Mononuclear cell (primary cell): Measurements from ENCODE around the gene GSTM3. TPM values are rescaled to one million over a fixed set of nuclear protein-coding genes. Genes with fewer than 3 reads are reported as not detected.
"Not testable (repeated sequence)": the region's sequence is repeated elsewhere in the genome, so short reads cannot be mapped to it uniquely, and the experiment has no call there.

ENCODE experiments used
- H3K27me3 ChIP-seq: 2 replicates; pipeline ENCODE4 v1.6.0; 2011; ENCODE audit warnings: low read length, control low read depth; ENCODE audit not compliant: insufficient read depth
- H3K4me1 ChIP-seq: 2 replicates; pipeline ENCODE4 v1.5.1; 2011; ENCODE audit warnings: mild to moderate bottlenecking, low read length, control low read depth; ENCODE audit not compliant: insufficient read depth
- H3K4me3 ChIP-seq: 2 replicates; pipeline ENCODE4 v1.5.1; 2011; ENCODE audit warnings: mild to moderate bottlenecking, low read length, moderate library complexity
- H3K9me3 ChIP-seq: 2 replicates; pipeline ENCODE4 v1.5.1; 2011; ENCODE audit warnings: low read depth, mild to moderate bottlenecking, control low read depth, low read length
- total RNA-seq: library from RNA; depleted of rRNA; stranded (reverse); fragments of >200 nt; gene quantifications from one replicate; pipeline ENCODE4 v1.2.3, GENCODE V29; 2012

Gene GSTM3
- total RNA-seq, 1 donor = 7.5 TPM

DNA sequence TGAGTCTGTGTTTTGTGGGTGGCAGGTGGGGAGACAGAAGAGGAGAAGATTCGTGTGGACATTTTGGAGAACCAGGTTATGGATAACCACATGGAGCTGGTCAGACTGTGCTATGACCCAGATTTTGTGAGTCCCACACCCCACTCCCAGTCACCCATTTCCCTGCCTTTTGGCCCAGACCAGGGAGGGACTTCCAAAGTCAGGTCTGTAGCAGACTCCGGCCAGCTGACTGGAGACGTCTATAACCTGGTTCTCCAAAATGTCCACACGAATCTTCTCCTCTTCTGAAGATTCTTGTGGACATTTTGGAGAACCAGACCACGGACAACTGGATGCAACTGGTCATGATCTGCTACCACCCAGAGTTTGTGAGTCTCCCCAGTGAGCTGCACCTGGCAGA lies 27.2 kb downstream of the GSTM3 start:
- no peaks in the 10 kb centered on the region for H3K4me1 ChIP-seq
- H3K27me3 ChIP-seq = no peaks in the 10 kb centered on the region
- no peak overlapping the region for H3K4me3 ChIP-seq
- no peaks in the 10 kb centered on the region for H3K9me3 ChIP-seq

DNA sequence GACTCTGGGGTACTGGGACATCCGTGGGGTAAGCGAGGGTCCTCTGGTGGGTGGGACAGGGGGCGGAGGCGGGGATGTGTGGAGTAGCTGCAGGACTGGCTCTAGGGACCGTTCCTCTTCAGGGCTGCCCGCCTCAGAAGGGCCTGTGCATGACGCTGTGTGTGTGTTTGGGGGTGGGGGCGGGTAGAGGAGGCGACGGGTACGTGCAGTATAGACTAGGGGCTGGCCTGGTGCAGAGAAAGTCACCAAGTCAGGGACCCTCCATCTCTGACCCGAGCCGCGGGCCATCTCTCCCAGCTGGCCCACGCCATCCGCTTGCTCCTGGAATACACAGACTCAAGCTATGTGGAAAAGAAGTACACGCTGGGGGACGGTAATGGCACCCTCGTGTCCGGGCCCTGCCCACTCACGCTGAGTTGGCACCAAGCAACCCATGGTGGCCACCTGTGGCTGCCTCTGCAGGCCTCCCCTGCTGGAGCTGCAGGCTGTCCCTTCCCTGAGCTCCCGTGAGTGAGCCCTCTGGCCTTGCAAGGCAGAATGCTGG lies 28.4 kb downstream of the GSTM3 start:
- Histone ChIP-seq H3K27me3 (no peaks in the 10 kb centered on the region), H3K4me3 (no peak overlapping the region), H3K4me1 (no peaks in the 10 kb centered on the region), H3K9me3 (no peaks in the 10 kb centered on the region)

DNA sequence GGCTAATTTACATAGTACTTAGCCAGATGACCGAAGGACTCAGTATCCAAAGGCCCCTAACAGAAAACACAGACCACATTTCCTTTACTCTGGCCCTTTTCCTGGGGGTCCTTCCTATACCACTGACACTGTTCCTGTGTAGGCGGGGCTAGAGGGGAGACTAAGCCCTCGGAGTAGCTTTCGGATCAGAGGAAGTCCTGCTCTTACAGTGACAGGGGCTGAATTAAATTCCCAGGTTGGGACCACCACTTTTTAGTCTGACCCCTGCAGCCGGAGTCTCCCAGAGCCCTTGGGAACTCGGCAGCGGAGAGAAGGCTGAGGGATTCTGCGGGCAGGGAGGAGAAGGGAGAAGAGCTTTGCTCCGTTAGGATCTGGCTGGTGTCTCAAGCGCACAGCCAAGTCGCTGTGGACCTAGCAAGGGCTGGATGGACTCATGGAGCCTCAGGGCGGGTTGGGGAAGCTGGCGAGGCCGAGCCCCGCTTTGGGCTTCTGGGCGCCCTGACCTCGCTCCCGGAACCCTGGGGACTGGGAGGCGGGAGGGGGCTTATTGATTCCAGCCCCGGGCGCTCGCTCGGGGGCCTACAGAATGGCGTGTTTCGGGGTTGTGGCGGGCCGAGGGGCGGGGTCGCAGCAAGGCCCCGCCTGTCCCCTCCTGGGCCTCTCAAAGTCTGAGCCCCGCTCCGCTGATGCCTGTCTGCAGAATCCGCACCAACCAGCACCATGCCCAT lies 29.1 kb downstream of the GSTM3 start, which contains the start of gene GSTM5:
TSS of gene GSTM5 (plus strand) at position 659 of the 728 bp plus-strand sequence. CDS start at position 721, 62 bp downstream.
- not testable (repeated sequence) for H3K27me3 ChIP-seq, H3K4me1 ChIP-seq, H3K9me3 ChIP-seq, H3K4me3 ChIP-seq

DNA sequence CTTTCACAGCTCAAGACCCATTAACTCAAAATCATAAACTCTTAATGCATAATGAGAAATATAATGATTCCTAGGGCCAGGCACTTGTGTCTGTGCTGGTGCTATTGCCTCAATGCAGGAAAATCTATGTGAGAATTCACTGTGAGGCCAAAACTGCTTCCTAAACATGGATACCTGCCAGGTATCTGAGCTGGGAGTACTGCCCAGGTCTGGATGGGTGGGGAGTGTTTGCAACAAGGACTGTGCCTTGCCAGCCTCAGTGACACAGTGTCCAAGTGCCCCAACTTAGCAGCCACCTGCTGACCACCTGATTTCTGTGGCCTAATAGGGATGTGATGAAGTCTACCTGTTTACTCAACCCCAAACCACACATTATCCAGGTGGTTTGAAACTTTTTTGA lies 31.0 kb downstream of the GSTM3 start:
- not testable (repeated sequence) for H3K4me3 ChIP-seq, H3K27me3 ChIP-seq, H3K9me3 ChIP-seq, H3K4me1 ChIP-seq

DNA sequence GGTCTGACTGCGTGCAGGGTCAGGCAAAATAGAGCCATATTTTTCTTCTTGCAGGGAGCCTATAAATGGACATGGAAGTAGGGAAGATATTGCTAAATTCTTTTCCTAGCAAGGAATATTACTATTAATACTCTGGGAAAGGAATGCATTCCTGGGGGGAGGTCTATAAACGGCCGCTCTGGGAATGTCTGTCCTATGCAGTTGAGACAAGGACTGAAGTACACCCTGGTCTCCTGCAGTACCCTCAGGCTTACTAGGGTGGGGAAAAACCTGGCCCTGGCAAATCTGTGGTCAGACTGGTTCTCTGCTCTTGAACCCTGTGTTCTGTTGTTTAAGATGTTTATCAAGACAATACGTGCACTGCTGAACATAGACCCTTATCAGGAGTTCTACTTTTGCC lies 31.9 kb downstream of the GSTM3 start:
- not testable (repeated sequence) for H3K9me3 ChIP-seq, H3K4me1 ChIP-seq, H3K4me3 ChIP-seq, H3K27me3 ChIP-seq

DNA sequence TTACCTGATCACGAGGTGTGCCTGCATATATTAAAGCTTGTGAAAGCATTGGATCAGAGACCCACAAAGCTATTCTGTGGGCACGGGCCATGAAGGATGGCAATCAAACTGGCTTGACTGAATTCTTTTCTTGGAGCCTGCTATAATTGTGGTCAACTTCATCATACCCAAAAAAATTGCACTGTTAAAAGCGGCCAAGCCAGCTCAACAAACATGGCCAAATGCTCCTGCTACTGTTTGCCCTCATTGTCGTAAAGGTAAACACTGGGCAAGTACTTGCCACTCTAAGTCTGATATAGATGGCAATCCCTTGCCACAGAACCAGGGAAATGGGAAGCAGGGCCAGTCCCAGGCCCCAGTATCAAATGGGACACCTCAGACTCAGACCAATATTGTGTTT lies 35.4 kb downstream of the GSTM3 start:
- Histone ChIP-seq H3K4me1 (no peaks in the 10 kb centered on the region), H3K9me3 (no peaks in the 10 kb centered on the region), H3K4me3 (no peak overlapping the region), H3K27me3 (no peaks in the 10 kb centered on the region)

DNA sequence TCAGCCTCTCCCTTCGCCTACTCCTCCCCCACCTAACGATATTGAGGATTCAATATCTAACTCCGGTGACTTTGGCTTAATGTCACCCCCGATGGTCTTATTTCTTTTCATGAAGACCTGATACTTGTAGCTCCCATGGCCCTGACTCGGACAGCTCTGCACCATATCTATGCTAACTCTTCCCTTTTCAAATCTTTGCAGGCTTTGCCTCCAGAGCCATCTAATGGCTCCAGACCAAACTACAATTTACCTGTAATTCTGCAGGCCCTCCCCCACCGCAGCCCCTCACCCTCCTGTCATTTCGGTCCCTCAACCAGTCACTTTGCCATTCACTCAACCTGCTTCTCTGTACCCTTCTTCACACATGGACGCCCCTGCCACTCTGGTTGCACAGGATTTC lies 36.7 kb downstream of the GSTM3 start:
- Histone ChIP-seq H3K27me3 (no peaks in the 10 kb centered on the region), H3K4me3 (no peak overlapping the region), H3K4me1 (no peaks in the 10 kb centered on the region), H3K9me3 (no peaks in the 10 kb centered on the region)

DNA sequence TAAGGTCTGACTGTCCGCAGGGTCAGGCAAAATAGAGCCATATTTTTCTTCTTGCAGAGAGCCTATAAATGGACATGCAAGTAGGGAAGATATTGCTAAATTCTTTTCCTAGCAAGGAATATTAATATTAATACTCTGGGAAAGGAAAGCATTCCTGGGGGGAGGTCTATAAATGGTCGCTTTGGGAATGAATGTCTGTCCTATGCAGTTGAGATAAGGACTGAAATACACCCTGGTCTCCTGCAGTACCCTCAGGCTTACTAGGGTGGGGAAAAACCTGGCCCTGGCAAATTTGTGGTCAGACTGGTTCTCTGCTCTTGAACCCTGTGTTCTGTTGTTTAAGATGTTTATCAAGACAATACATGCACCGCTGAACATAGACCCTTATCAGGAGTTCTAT lies 37.9 kb downstream of the GSTM3 start:
- H3K4me1 ChIP-seq, H3K27me3 ChIP-seq, H3K4me3 ChIP-seq, H3K9me3 ChIP-seq: not testable (repeated sequence)

DNA sequence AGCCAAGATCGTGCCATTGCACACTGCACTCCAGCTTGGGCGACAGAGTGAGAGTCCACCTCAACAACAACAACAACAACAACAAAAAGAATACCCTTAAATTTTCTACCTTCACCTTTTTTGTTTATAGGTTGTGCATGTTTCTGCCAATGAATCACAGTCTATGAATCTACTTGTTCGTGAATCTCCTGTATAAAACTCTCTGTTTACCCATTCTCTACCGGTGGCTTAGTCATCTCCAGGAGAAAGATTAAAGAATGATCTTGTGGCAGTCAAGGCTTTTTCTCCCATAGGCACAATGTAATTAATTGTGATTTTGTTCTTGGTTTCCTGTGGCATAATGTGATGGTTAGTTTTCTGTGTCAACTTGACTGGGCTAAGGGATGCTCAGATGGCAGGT lies 43.0 kb downstream of the GSTM3 start:
- not testable (repeated sequence) for H3K4me3 ChIP-seq, H3K27me3 ChIP-seq, H3K4me1 ChIP-seq, H3K9me3 ChIP-seq

DNA sequence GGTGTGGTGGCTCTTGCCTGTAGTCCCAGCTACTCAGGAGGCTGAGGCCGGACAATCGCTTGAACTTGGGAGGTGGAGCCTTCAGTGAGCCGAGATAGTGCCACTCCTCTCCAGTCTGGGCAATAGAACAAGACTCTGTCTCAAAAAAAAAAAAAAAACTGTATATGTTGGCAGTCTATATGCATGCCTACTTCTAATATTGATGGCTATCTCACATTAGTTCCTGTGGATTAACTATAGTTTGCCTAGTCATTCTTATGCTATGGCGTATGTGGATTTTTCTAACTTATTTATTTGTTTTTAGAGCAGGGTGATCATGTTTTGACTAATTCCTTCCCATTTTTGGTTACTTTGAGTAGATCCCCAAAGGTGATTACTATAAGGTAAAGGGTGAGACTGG lies 43.8 kb downstream of the GSTM3 start:
- Histone ChIP-seq H3K4me3 (no peak overlapping the region), H3K4me1 (no peaks in the 10 kb centered on the region), H3K9me3 (no peaks in the 10 kb centered on the region), H3K27me3 (no peaks in the 10 kb centered on the region)

DNA sequence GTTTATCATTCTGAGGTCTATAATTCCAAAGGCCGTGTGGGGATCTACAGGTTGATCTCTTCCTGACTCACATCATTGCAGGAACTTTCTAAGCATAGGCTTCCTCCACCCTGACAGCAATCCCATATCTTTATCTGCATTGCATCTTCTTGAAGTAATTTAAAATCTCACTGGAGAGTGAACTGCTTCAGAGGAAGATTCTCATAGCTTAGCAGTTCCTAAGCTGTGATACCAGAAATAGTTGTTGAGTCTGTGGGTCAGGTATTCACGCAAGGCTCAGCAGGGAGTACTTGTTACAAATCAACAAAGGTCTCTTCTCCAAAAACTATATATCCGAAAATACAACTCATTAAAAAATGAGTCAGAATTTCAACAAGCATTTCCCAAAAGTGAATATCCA lies 45.7 kb downstream of the GSTM3 start:
- H3K9me3 ChIP-seq, H3K27me3 ChIP-seq, H3K4me1 ChIP-seq, H3K4me3 ChIP-seq: not testable (repeated sequence)

DNA sequence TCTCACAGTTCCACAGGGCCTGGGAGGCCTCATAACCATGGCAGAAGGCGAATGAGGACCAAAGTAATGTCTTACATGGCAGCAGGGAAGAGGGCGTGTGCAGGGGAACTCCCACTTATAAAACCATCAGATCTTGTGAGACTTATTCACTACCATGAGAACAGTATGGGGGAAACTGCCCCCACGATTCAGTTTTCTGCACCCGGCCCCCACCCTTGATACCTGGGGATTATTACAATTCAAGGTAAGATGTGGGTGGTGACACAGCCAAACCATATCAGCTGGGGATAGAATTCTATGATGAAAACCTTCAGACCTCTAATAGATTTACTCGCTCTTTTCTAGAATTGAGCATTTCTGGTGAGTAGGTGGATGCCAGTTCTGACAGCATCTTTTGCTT lies 46.4 kb downstream of the GSTM3 start:
- H3K9me3 ChIP-seq, H3K4me1 ChIP-seq: not testable (repeated sequence)

DNA sequence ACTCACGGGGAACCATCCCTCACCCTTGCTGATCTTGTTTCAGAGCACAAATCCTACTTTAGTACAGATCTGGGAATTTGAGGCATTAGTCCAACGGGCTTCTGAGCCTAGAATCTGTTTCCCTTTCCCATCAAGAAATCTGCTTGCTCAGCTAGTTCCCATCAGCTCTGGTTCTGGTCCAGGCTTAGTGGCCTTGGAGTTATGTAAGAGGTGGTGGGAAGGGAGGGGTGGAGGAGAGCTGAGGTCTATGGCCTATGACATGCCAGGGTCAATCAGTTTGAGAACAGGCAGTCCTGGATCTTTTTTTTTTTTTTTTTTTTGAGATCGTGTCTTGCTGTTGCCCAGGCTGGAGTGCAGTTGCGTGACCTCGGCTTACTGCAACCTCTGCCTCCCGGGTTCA lies 49.1 kb downstream of the GSTM3 start:
- no peaks in the 10 kb centered on the region for H3K9me3 ChIP-seq
- no peaks in the 10 kb centered on the region for H3K4me1 ChIP-seq

More for the DNA sequence above, 46.4 kb downstream of the GSTM3 start:
- H3K4me3 ChIP-seq, H3K27me3 ChIP-seq: not testable (repeated sequence)

DNA sequence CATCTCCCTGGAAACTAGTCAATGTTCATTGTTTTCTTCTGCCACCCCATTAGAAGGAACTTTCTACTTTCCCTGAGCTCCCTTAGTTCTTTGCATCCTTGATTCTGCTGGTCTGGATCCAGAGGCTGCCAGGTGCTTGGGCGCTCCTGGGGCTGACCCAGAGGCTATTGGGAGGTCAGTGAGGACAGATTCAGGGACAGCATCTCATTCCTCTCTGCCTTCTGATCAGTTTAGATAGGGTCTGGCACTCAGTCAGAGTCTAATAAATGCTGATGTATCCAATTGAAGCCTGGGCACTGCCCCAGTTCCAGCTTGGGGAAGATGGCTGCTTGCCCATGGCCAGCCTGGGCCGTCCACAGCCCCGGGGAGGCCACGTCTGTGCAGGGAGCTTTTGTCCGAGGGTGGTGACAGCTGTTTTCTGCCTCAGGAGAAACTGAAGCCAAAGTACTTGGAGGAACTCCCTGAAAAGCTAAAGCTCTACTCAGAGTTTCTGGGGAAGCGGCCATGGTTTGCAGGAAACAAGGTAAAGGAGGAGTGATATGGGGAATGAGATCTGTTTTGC lies 50.9 kb downstream of the GSTM3 start:
- H3K9me3 ChIP-seq = no peaks in the 10 kb centered on the region
- H3K4me1 ChIP-seq = no peaks in the 10 kb centered on the region
- no peak overlapping the region for H3K4me3 ChIP-seq
- no peaks in the 10 kb centered on the region for H3K27me3 ChIP-seq

More for the DNA sequence above, 49.1 kb downstream of the GSTM3 start:
- Histone ChIP-seq H3K27me3 (no peaks in the 10 kb centered on the region), H3K4me3 (no peak overlapping the region)

DNA sequence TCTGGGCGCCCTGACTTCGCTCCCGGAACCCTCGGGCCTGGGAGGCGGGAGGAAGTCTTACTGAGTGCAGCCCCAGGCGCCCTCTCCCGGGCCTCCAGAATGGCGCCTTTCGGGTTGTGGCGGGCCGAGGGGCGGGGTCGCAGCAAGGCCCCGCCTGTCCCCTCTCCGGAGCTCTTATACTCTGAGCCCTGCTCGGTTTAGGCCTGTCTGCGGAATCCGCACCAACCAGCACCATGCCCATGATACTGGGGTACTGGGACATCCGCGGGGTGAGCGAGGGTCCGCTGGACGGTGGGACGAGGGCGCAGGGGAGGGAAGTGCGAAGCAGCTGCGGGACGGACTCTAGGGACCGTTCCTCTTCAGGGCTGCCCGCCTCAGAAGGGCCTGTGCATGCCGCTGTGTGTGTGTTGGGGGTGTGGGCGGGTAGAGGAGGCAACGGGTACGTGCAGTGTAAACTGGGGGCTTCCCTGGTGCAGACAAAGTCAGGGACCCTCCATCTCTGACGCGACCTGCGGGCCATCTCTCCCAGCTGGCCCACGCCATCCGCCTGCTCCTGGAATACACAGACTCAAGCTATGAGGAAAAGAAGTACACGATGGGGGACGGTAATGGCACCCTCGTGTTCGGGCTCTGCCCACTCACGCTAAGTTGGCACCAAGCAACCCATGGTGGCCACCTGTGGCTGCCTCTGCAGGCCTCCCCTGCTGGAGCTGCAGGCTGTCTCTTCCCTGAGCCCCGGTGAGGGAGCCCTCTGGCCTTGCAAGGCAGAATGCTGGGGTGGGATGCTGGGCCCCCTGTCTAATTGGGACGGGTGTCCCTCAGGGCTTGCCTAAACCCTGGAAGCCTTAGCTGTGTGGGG lies 53.0 kb downstream of the GSTM3 start, which contains the start of gene GSTM1:
TSS of gene GSTM1 (plus strand) at position 177 of the 859 bp plus-strand sequence. CDS start at position 234, 57 bp downstream.
- no peaks in the 10 kb centered on the region for H3K4me1 ChIP-seq
- no peaks in the 10 kb centered on the region for H3K27me3 ChIP-seq
- peak within 1 kb of the TSS; percentile 16 for H3K4me3 ChIP-seq
- H3K9me3 ChIP-seq = no peaks in the 10 kb centered on the region
